B cell (primary cell): ENCODE measurements around the gene IFNG-AS1. TPM values are rescaled to one million over a fixed set of nuclear protein-coding genes. Genes with fewer than 3 reads are reported as not detected.

ENCODE experiments used
- ATAC-seq: fragments of 200-7000 bp; cut with Tn5 transposase; one replicate; pipeline ENCODE4 v1.10.0; 2021; ENCODE audit warnings: low read depth, mild to moderate bottlenecking, moderate number of reproducible peaks, moderate library complexity
- CTCF ChIA-PET: fragments of 350-600 bp; sonication (Branson Sonifier 250); formaldehyde crosslinking; loops from one replicate; lab custom pipeline; 2021; ENCODE audit warnings: antibody characterized with exemption, inconsistent platforms; lab: Charles Lee
- POLR2A ChIA-PET: fragments of 350-600 bp; sonication (Branson Sonifier 250); formaldehyde crosslinking; loops from one replicate; lab custom pipeline; 2021; ENCODE audit warnings: antibody characterized with exemption; lab: Charles Lee
- DNase-seq: peaks from one replicate; pipeline ENCODE4 v3.0.0; 2013
- H2AFZ ChIP-seq: 2 replicates; pipeline ENCODE4 v1.6.1; 2012; ENCODE audit warnings: mild to moderate bottlenecking, low read depth, low read length; ENCODE audit not compliant: insufficient read depth, poor library complexity, severe bottlenecking
- H3K27ac ChIP-seq, 2 donors: 1 replicate in 1 of 2; 2 replicates in 1 of 2; pipeline ENCODE4 v1.5.1; 2012 to 2013; ENCODE audit warnings: low read length in 2 of 2, mild to moderate bottlenecking in 2 of 2, moderate library complexity in 1 of 2
- H3K27me3 ChIP-seq, 4 experiments: fragments of 200-600 bp in 1 of 4; sonication (generic) in 1 of 4; replicated peaks in 1 of 4; 1 replicate in 2 of 4; 2 replicates in 2 of 4; pipeline versions ENCODE4 v1.6.1 to v1.7.0; 2013 to 2016; ENCODE audit warnings: low read length in 3 of 4, mild to moderate bottlenecking in 2 of 4, mixed read lengths in 1 of 4, moderate library complexity in 1 of 4; ENCODE audit not compliant: insufficient read depth in 4 of 4, control insufficient read depth in 3 of 4; ENCODE audit errors: control extremely low read depth in 1 of 4
- H3K36me3 ChIP-seq, 2 experiments: replicated peaks in 1 of 2; 1 replicate in 1 of 2; 2 replicates in 1 of 2; pipeline versions ENCODE4 v1.6.1 to v1.7.1; 2013; ENCODE audit warnings: low read length in 1 of 2; ENCODE audit not compliant: insufficient read depth in 2 of 2, control insufficient read depth in 1 of 2; ENCODE audit errors: control extremely low read depth in 1 of 2, extremely low read depth in 1 of 2
- H3K4me1 ChIP-seq, 2 donors: fragments of 200-600 bp in 1 of 2; sonication (generic) in 1 of 2; 1 replicate in 1 of 2; 2 replicates in 1 of 2; pipeline versions ENCODE4 v1.5.1 to v1.6.1; 2013 to 2017; ENCODE audit warnings: low read length in 2 of 2; ENCODE audit not compliant: control insufficient read depth in 2 of 2, insufficient read depth in 2 of 2
- H3K4me2 ChIP-seq: replicated peaks from 2 replicates; pipeline ENCODE3; 2012; ENCODE audit warnings: mild to moderate bottlenecking, low read depth, low read length; ENCODE audit not compliant: poor library complexity, severe bottlenecking
- H3K4me3 ChIP-seq, 5 experiments: fragments of 200-600 bp in 1 of 5; sonication (generic) in 1 of 5; 1 replicate in 3 of 5; 2 replicates in 2 of 5; pipeline versions ENCODE4 v1.5.1 to v1.7.0; 2011 to 2016; ENCODE audit warnings: low read length in 4 of 5, mild to moderate bottlenecking in 4 of 5, low read depth in 2 of 5, control low read depth in 1 of 5, moderate library complexity in 1 of 5; ENCODE audit not compliant: insufficient read depth in 1 of 5; ENCODE audit errors: control extremely low read depth in 1 of 5, extremely low read depth in 1 of 5
- H3K79me2 ChIP-seq: fragments of 200-600 bp; sonication (generic); one replicate; pipeline ENCODE4 v1.6.0; 2016; ENCODE audit warnings: low read length; ENCODE audit not compliant: control insufficient read depth, insufficient read depth
- H3K9ac ChIP-seq: fragments of 200-600 bp; sonication (generic); 2 replicates; pipeline ENCODE4 v1.6.1; 2017; ENCODE audit warnings: mild to moderate bottlenecking, low read length, moderate library complexity
- H3K9me3 ChIP-seq, 3 donors: one replicate each; pipeline versions ENCODE4 v1.6.1 to v1.7.1; 2013; ENCODE audit warnings: low read length in 2 of 3; ENCODE audit not compliant: control insufficient read depth in 2 of 3, insufficient read depth in 1 of 3; ENCODE audit errors: control extremely low read depth in 1 of 3
- H4K20me1 ChIP-seq: 2 replicates; pipeline ENCODE4 v1.6.0; 2012; ENCODE audit warnings: mild to moderate bottlenecking, low read length; ENCODE audit not compliant: insufficient read depth, control insufficient read depth, poor library complexity, severe bottlenecking
- H3K27ac Mint-ChIP-seq: one replicate; pipeline ENCODE4 v1.8.0; 2021; ENCODE audit warnings: mixed read lengths
- H3K27me3 Mint-ChIP-seq: one replicate; pipeline ENCODE4 v1.8.0; 2021; ENCODE audit warnings: mixed read lengths
- H3K4me1 Mint-ChIP-seq: one replicate; pipeline ENCODE4 v1.8.0; 2021; ENCODE audit warnings: mixed read lengths
- H3K4me3 Mint-ChIP-seq: one replicate; pipeline ENCODE4 v1.8.0; 2021; ENCODE audit warnings: mixed read lengths
- H3K9me3 Mint-ChIP-seq: one replicate; pipeline ENCODE4 v1.8.0; 2022; ENCODE audit warnings: mixed read lengths; ENCODE audit not compliant: insufficient read depth
- EZH2 ChIP-seq: IDR thresholded peaks from 2 replicates; pipeline ENCODE4 v1.6.1; 2012; ENCODE audit warnings: borderline replicate concordance, low read depth, mild to moderate bottlenecking, moderate library complexity, low read length; ENCODE audit not compliant: insufficient read depth, poor library complexity, severe bottlenecking
- WGBS: methylation state at CpG from one replicate; pipeline ENCODE4 v1.1.5; 2013; ENCODE audit warnings: missing lambda C conversion rate; ENCODE audit not compliant: insufficient coverage; 5-methylcytosine and 5-hydroxymethylcytosine counted together
- intact Hi-C: fragments of 100-400 bp; cut with micrococcal nuclease; formaldehyde crosslinking; loops from one replicate; pipeline ENCODE4 v1.10.0; 2022
- polyA plus RNA-seq: library from polyadenylated mRNA; depleted of rRNA; stranded (reverse); fragments of >200 nt; gene quantifications from 2 replicates; pipeline ENCODE4 v1.2.3, GENCODE V29; 2012
- total RNA-seq, 2 donors: library from RNA; stranded (reverse); fragments of 120-200 nt in 1 of 2; gene quantifications; 1 replicate in 1 of 2; 2 replicates in 1 of 2; pipeline versions ENCODE4 v1.2.3 to v1.2.4, GENCODE V29; 2013 to 2022
- TF ChIP-seq, protein P1 (sequence below): fragments of 200-600 bp; IDR thresholded peaks from one replicate; pipeline ENCODE4 v1.8.0; 2022; ENCODE audit warnings: antibody characterized with exemption, mild to moderate bottlenecking

IFNG-AS1 gene
- total and polyA plus RNA-seq, 2 donors (not counting 1 experiment from before 2014, with no cell fraction given), result 1.8 to 19.0 TPM

DNA sequence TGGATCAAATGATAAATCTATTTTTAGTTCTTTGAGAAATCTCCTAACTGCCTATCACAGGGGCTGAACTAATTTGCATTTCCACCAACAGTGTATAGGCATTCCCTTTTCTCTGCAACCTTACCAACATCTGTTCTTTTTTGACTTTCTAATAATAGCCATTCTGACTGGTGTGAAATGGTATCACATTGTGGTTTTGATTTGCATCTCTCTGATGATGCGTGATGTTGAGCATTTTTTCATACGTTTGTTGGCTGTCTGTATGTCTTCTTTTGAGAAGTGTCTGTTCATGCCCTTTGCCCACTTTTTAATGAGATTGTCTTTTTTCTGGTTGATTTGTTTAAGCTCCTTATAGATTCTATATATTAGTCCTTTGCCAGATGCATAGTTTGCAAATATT, 67.1 kb downstream of the IFNG-AS1 start:
- intact Hi-C loops, result no loop called here
- CTCF ChIA-PET, result no interaction called here
- no peak overlapping the region for H3K4me3 ChIP-seq
- peaks cover 3 to 13% of the 10 kb centered on the region in 2 donors for H3K4me1 ChIP-seq
- Mint-ChIP-seq H3K27ac (peak overlapping the region; percentile 6), H3K4me1 (peaks cover 16% of the 10 kb centered on the region), H3K4me3 (peak overlapping the region; percentile 26), H3K27me3 (no peaks in the 10 kb centered on the region), H3K9me3 (peaks cover 18% of the 10 kb centered on the region)
- DNase-seq (peak; percentile 18), ATAC-seq (no peak)
- H3K27me3 ChIP-seq, result no peaks in the 10 kb centered on the region
- no peaks in the 10 kb centered on the region for H3K79me2 ChIP-seq
- POLR2A ChIA-PET, result no interaction called here
- no peak for TF ChIP-seq EZH2
- TF ChIP-seq, protein P1, sequence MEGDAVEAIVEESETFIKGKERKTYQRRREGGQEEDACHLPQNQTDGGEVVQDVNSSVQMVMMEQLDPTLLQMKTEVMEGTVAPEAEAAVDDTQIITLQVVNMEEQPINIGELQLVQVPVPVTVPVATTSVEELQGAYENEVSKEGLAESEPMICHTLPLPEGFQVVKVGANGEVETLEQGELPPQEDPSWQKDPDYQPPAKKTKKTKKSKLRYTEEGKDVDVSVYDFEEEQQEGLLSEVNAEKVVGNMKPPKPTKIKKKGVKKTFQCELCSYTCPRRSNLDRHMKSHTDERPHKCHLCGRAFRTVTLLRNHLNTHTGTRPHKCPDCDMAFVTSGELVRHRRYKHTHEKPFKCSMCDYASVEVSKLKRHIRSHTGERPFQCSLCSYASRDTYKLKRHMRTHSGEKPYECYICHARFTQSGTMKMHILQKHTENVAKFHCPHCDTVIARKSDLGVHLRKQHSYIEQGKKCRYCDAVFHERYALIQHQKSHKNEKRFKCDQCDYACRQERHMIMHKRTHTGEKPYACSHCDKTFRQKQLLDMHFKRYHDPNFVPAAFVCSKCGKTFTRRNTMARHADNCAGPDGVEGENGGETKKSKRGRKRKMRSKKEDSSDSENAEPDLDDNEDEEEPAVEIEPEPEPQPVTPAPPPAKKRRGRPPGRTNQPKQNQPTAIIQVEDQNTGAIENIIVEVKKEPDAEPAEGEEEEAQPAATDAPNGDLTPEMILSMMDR, result no peak
- H3K9me3 ChIP-seq, result peaks cover 8 to 24% (median 11%) of the 10 kb centered on the region in 3 donors
- no peak overlapping the region for H3K27ac ChIP-seq
- no peak overlapping the region for H3K4me2 ChIP-seq
- no CpG with 5 or more reads among the region's 2 CpGs for WGBS
- no peak overlapping the region for H3K9ac ChIP-seq
- no peaks in the 10 kb centered on the region for H3K36me3 ChIP-seq
- no peak overlapping the region for H2AFZ ChIP-seq
- no peaks in the 10 kb centered on the region for H4K20me1 ChIP-seq

DNA sequence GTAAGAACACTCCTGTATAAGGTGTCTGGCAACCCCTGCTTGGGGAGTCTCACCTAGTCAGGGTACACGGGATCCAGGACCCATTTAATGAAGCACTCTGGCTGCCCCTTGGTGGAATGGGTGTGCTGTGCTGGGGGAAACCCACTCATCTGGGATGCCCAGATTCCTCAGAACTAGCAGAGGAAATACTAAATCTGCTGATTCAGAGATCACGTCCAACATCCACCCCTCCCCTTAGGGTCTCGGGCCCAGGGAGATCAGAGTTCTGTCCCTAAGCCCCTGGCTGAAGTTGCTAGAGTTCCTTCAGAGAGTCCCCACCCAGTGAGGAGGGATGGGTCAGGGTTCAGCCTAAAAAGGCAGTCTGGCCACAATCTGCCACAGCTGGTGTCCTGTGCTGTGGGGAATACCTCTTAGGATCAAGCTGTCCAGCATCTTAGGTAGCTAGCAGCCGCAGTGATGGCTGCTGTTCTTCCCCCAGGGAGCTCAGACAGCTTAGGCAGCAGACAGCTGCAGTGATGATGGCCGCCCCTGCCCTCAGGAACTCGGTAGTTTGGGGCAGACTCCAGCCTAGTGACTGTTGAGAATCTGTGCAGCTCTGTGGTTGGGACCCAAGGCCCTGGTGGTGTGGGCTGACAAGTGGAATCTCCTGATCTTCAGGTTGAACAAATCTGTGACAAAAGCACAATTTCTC, 74.8 kb downstream of the IFNG-AS1 start:
- no peaks in the 10 kb centered on the region for H3K79me2 ChIP-seq
- no peaks in the 10 kb centered on the region for H4K20me1 ChIP-seq
- ATAC-seq, result no peak
- no peak for TF ChIP-seq EZH2
- TF ChIP-seq, protein P1, result no peak
- H3K9me3 ChIP-seq, result peaks cover 3 to 20% (median 7%) of the 10 kb centered on the region in 3 donors
- intact Hi-C loops, result no loop called here
- Mint-ChIP-seq H3K4me3 (no peak overlapping the region), H3K27me3 (no peaks in the 10 kb centered on the region), H3K9me3 (peaks cover 11% of the 10 kb centered on the region), H3K27ac (no peak overlapping the region), H3K4me1 (peaks cover 28% of the 10 kb centered on the region)
- H2AFZ ChIP-seq, result no peak overlapping the region
- H3K36me3 ChIP-seq, result no peaks in the 10 kb centered on the region
- H3K27me3 ChIP-seq, result no peaks in the 10 kb centered on the region
- H3K9ac ChIP-seq, result no peak overlapping the region
- H3K4me1 ChIP-seq, result peaks cover 3 to 19% of the 10 kb centered on the region in 2 donors
- no peak for DNase-seq
- H3K4me3 ChIP-seq, result no peak overlapping the region
- 50% methylated on average over 3 of the region's 6 CpGs for WGBS
- ChIA-PET CTCF (no interaction called here), POLR2A (no interaction called here)
- no peak overlapping the region for H3K27ac ChIP-seq
- H3K4me2 ChIP-seq, result no peak overlapping the region
